Activated CD8-positive, alpha-beta memory T cell treated with anti-CD3 and anti-CD28 coated beads, Interleukin-2, amount 50 U/mL, for 1 hour (primary cell): ENCODE results near the gene ZNF316.
"Not testable (repeated sequence)": the region's sequence is repeated elsewhere in the genome, so short reads cannot be mapped to it uniquely, and the experiment has no call there.

Experiments
- DNase-seq: peaks from one replicate; pipeline ENCODE4 v3.0.0-alpha.2; 2020; ENCODE audit errors: extremely low read depth

Gene ZNF316

GRCh38 chr7:6621195-6622133, 15.7 kb upstream of the ZNF316 start:
- DNase-seq = no peak

GRCh38 chr7:6622134-6622710, 14.9 kb upstream of the ZNF316 start:
- no peak for DNase-seq

GRCh38 chr7:6623589-6624245, 13.4 kb upstream of the ZNF316 start:
- no peak for DNase-seq

GRCh38 chr7:6624246-6624611, 12.9 kb upstream of the ZNF316 start:
- no peak for DNase-seq

GRCh38 chr7:6628045-6628444, 9.1 kb upstream of the ZNF316 start:
- DNase-seq = no peak

- DNase-seq = no peak
Measured at GRCh38 chr7:6630007-6630849, 6.9 kb upstream of the ZNF316 start.

GRCh38 chr7:6631605-6632004, 5.5 kb upstream of the ZNF316 start:
- no peak for DNase-seq

- DNase-seq = no peak
Measured at GRCh38 chr7:6634021-6634420, 3.1 kb upstream of the ZNF316 start.

- not testable (repeated sequence) for DNase-seq
Measured at GRCh38 chr7:6634971-6635370, 2.1 kb upstream of the ZNF316 start.

- DNase-seq = peak; percentile 18
Measured at GRCh38 chr7:6637544-6638229, 569 bp downstream of the ZNF316 start.

- no peak for DNase-seq
Measured at GRCh38 chr7:6639032-6639431, 1.9 kb downstream of the ZNF316 start.

- DNase-seq = no peak
Measured at GRCh38 chr7:6639627-6640026, 2.5 kb downstream of the ZNF316 start.

- no peak for DNase-seq
Measured at GRCh38 chr7:6640246-6640721, 3.2 kb downstream of the ZNF316 start.

- no peak for DNase-seq
Measured at GRCh38 chr7:6641305-6642035, 4.4 kb downstream of the ZNF316 start.

- no peak for DNase-seq
Measured at GRCh38 chr7:6642239-6642839, 5.2 kb downstream of the ZNF316 start.

GRCh38 chr7:6642861-6643640, 5.9 kb downstream of the ZNF316 start:
- DNase-seq = no peak

- DNase-seq = no peak
Measured at GRCh38 chr7:6643915-6644625, 7.0 kb downstream of the ZNF316 start.

- DNase-seq = no peak
Measured at GRCh38 chr7:6644728-6645127, 7.6 kb downstream of the ZNF316 start.

GRCh38 chr7:6646465-6646864, 9.3 kb downstream of the ZNF316 start:
- DNase-seq = no peak
